K562 (cell line): ENCODE data around the gene LMAN1L. TPM values are rescaled to one million over a fixed set of nuclear protein-coding genes. Genes with fewer than 3 reads are reported as not detected.
A peak's percentile ranks its signal among the peaks of the same experiment; 100 is the strongest.

ENCODE experiments used
- ATAC-seq: fragments of 200-7000 bp; cut with Tn5 transposase; 3 replicates; pipeline ENCODE4 v1.9.1; 2020; ENCODE audit warnings: moderate library complexity
- BruUV-seq: library from RNA; stranded (reverse); fragments of 400-500 nt; replicated peaks from 2 replicates; lab custom pipeline; 2021; lab: Mats Ljungman, UMichigan
- CTCF ChIA-PET: fragments of 300-600 bp; formaldehyde crosslinking; extraction: SDS; loops from one replicate; lab custom pipeline; 2021; ENCODE audit warnings: low intra/inter-chr PET ratio; lab: Yijun Ruan, JAX
- POLR2A ChIA-PET: fragments of 300-600, 350-650 bp; sonication (Branson Sonifier 250); formaldehyde crosslinking; extraction: SDS; loops from one replicate; lab custom pipeline; 2021; ENCODE audit warnings: antibody characterized with exemption, inconsistent platforms; lab: Yijun Ruan, JAX
- DNase-seq, 4 experiments: peaks; one replicate each; pipeline versions ENCODE4 v3.0.0 to v3.0.0-alpha.2; 2011 to 2018; ENCODE audit warnings: low spot score in 3 of 4, mixed read lengths in 3 of 4; ENCODE audit errors: extremely low read depth in 1 of 4
- FAIRE-seq: peaks from 2 replicates; lab custom pipeline; 2011; peaks lifted over from hg19 to GRCh38; lab: Jason Lieb, UNC
- H2AFZ ChIP-seq: 2 replicates; pipeline ENCODE4 v1.6.0; 2011; ENCODE audit warnings: low read depth, low read length, control low read depth, inconsistent platforms
- H3K27ac ChIP-seq: fragments of 200-600 bp; 3 replicates; pipeline ENCODE4 v1.8.0; 2011; ENCODE audit warnings: low read depth, mild to moderate bottlenecking, control low read depth, inconsistent platforms, low read length, moderate library complexity, mixed read lengths; ENCODE audit errors: extremely low read depth
- H3K27me3 ChIP-seq, 2 experiments: fragments of 300-600 bp in 1 of 2; 2 replicates in 1 of 2; 3 replicates in 1 of 2; pipeline versions ENCODE4 v1.6.0 to v1.8.0; 2011; ENCODE audit warnings: inconsistent platforms in 2 of 2, low read length in 2 of 2, mild to moderate bottlenecking in 1 of 2, mixed read lengths in 1 of 2, moderate library complexity in 1 of 2; ENCODE audit not compliant: control insufficient read depth in 2 of 2, insufficient read depth in 2 of 2
- H3K36me3 ChIP-seq: fragments of 300-600 bp; 3 replicates; pipeline ENCODE4 v1.8.0; 2011; ENCODE audit warnings: mild to moderate bottlenecking, low read length, inconsistent platforms; ENCODE audit not compliant: control insufficient read depth, insufficient read depth
- H3K4me1 ChIP-seq, 2 experiments: fragments of 200-600 bp in 1 of 2; replicated peaks in 1 of 2; 2 replicates in 1 of 2; 3 replicates in 1 of 2; pipeline versions ENCODE4 v1.5.1 to v1.8.0; 2011; ENCODE audit warnings: inconsistent platforms in 2 of 2, low read length in 2 of 2, mild to moderate bottlenecking in 1 of 2, mixed read lengths in 1 of 2, moderate library complexity in 1 of 2; ENCODE audit not compliant: control insufficient read depth in 2 of 2, insufficient read depth in 2 of 2
- H3K4me2 ChIP-seq: 2 replicates; pipeline ENCODE4 v1.6.1; 2011; ENCODE audit warnings: low read length, control low read depth, inconsistent platforms, mixed read lengths; ENCODE audit not compliant: insufficient read depth
- H3K4me3 ChIP-seq: fragments of 200-600 bp; sonication (generic), shearing (Covaris generic); 2 replicates; pipeline ENCODE4 v1.5.1; 2016; ENCODE audit warnings: control low read depth, inconsistent platforms
- H3K79me2 ChIP-seq: fragments of 200-600 bp; 3 replicates; pipeline ENCODE4 v1.8.0; 2011; ENCODE audit warnings: low read length, inconsistent platforms; ENCODE audit not compliant: control insufficient read depth, insufficient read depth
- H3K9ac ChIP-seq, 2 experiments: 2 replicates each; pipeline versions ENCODE4 v1.6.0 to v1.6.1; 2011; ENCODE audit warnings: low read depth in 2 of 2, low read length in 2 of 2, control low read depth in 1 of 2, inconsistent platforms in 1 of 2, mild to moderate bottlenecking in 1 of 2, mixed read lengths in 1 of 2; ENCODE audit not compliant: insufficient read depth in 1 of 2
- H3K9me1 ChIP-seq: one replicate; pipeline ENCODE4 v1.6.0; 2011; ENCODE audit warnings: inconsistent platforms, mild to moderate bottlenecking, low read length, moderate library complexity; ENCODE audit not compliant: control insufficient read depth, insufficient read depth
- H3K9me3 ChIP-seq: replicated peaks from 2 replicates; pipeline ENCODE4 v1.5.1; 2011; ENCODE audit warnings: low read depth, low read length, inconsistent platforms; ENCODE audit not compliant: control insufficient read depth, insufficient read depth
- H4K20me1 ChIP-seq: replicated peaks from 2 replicates; pipeline ENCODE4 v1.6.1; 2011; ENCODE audit warnings: low read length, inconsistent platforms, mixed read lengths; ENCODE audit not compliant: control insufficient read depth, insufficient read depth
- EGR1 ChIP-seq: fragments of 450-650 bp; conservative IDR thresholded peaks from 2 replicates; pipeline ENCODE4 v1.6.1; 2017; ENCODE audit warnings: mild to moderate bottlenecking
- NCOA2 ChIP-seq, 2 experiments: fragments of 450-650 bp; IDR thresholded peaks; 2 replicates each; pipeline ENCODE4 v1.6.1; 2018; ENCODE audit warnings: mild to moderate bottlenecking in 2 of 2, moderate library complexity in 1 of 2; ENCODE audit not compliant: partially characterized antibody in 2 of 2
- POLR2G ChIP-seq: fragments of 200-400 bp; formaldehyde crosslinking; IDR thresholded peaks from 2 replicates; pipeline ENCODE4 v1.6.1; 2017; ENCODE audit warnings: low read depth, mild to moderate bottlenecking, antibody characterized with exemption, low read length, moderate library complexity
- WGBS: fragments of 100-300 bp; shearing (Covaris generic); methylation state at CpG from one replicate; pipeline ENCODE4 v1.1.6; 2016; ENCODE audit warnings: low coverage, mixed read lengths; ENCODE audit not compliant: insufficient coverage; ENCODE audit errors: missing lambda C conversion rate; 5-methylcytosine and 5-hydroxymethylcytosine counted together
- in situ Hi-C: fragments of 300-500 bp; cut with MboI; formaldehyde crosslinking; loops from 4 replicates; pipeline ENCODE4 v1.15.0; 2018; ENCODE audit warnings: inconsistent platforms, mixed read lengths
- intact Hi-C: fragments of 100-400 bp; cut with micrococcal nuclease; formaldehyde crosslinking; loops from 2 replicates; pipeline ENCODE4 v1.14.2; 2022
- polyA plus RNA-seq, 8 experiments: library from polyadenylated mRNA; depleted of rRNA in 4 of 8; stranded (reverse) in 5 of 8; unstranded in 3 of 8; fragments of >200 nt; fragmentation: Nextera tagmentation in 2 of 8; fragmentation: Illumina TruSeq in 1 of 8; extraction: Ambion mirVana in 2 of 8; extraction: Trizol in 1 of 8; gene quantifications; 2 replicates each; pipeline versions ENCODE4 v1.2.1 to v1.2.3, GENCODE V29; 2011 to 2014; ENCODE audit warnings: inconsistent platforms in 1 of 8, missing spikeins in 1 of 8
- total RNA-seq, 7 experiments: library from RNA; depleted of rRNA in 6 of 7; stranded (reverse); fragments of >200 nt in 6 of 7; fragmentation: Illumina TruSeq in 2 of 7; extraction: Trizol in 2 of 7; gene quantifications; 2 replicates each; pipeline versions ENCODE4 v1.2.1 to v1.2.3, GENCODE V29; 2011 to 2021; ENCODE audit warnings: low replicate concordance in 1 of 7
- TF ChIP-seq, protein P1 (sequence below): fragments of 450-650 bp; IDR thresholded peaks from 2 replicates; pipeline ENCODE4 v1.6.1; 2017; ENCODE audit warnings: antibody characterized with exemption, mild to moderate bottlenecking

Gene LMAN1L
- total and polyA plus RNA-seq, 9 of the 15 experiments (the other 6 are each of a cell fraction or from before 2014, with no cell fraction given), result not detected

DNA sequence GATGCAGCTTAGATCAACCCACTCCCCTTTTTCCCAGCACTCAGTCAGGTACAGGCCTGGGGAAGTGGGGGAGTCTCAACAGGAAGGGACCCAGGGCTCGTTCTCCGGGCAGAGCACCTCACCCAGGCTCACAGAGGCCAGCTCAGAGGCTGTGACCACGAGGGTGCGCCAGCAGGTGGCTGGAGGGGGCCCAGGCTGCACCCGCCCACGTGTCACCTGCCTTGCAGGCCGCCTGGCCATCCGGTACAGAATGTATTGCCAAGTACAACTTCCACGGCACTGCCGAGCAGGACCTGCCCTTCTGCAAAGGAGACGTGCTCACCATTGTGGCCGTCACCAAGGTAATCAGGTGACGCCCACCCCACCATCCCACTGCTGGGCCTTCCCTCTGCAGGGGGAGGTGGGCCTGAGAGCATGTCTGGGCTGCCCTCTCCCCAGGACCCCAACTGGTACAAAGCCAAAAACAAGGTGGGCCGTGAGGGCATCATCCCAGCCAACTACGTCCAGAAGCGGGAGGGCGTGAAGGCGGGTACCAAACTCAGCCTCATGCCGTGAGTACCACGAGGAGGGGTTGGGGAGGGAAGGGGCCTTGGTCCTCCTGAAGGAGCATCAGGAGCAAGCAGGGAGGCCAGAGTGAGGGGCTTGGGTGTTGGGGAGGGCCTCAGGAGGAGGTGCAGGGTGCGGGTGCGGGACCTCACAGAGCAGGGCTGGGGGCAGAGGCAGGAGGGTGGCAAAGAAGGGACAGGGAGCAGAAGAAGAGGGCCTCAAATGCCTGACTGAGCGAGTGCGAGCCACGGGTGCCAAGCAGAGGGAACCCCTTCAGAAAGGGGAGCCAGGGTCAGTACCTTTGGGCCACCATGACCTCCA lies 14.0 kb upstream of the LMAN1L start (continued):
- TF ChIP-seq, protein P1, sequence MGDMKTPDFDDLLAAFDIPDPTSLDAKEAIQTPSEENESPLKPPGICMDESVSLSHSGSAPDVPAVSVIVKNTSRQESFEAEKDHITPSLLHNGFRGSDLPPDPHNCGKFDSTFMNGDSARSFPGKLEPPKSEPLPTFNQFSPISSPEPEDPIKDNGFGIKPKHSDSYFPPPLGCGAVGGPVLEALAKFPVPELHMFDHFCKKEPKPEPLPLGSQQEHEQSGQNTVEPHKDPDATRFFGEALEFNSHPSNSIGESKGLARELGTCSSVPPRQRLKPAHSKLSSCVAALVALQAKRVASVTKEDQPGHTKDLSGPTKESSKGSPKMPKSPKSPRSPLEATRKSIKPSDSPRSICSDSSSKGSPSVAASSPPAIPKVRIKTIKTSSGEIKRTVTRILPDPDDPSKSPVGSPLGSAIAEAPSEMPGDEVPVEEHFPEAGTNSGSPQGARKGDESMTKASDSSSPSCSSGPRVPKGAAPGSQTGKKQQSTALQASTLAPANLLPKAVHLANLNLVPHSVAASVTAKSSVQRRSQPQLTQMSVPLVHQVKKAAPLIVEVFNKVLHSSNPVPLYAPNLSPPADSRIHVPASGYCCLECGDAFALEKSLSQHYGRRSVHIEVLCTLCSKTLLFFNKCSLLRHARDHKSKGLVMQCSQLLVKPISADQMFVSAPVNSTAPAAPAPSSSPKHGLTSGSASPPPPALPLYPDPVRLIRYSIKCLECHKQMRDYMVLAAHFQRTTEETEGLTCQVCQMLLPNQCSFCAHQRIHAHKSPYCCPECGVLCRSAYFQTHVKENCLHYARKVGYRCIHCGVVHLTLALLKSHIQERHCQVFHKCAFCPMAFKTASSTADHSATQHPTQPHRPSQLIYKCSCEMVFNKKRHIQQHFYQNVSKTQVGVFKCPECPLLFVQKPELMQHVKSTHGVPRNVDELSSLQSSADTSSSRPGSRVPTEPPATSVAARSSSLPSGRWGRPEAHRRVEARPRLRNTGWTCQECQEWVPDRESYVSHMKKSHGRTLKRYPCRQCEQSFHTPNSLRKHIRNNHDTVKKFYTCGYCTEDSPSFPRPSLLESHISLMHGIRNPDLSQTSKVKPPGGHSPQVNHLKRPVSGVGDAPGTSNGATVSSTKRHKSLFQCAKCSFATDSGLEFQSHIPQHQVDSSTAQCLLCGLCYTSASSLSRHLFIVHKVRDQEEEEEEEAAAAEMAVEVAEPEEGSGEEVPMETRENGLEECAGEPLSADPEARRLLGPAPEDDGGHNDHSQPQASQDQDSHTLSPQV, result no peak
- 0 out of 2 replicates have a peak, but pooled peaks have one; percentile 6 for TF ChIP-seq EGR1

DNA sequence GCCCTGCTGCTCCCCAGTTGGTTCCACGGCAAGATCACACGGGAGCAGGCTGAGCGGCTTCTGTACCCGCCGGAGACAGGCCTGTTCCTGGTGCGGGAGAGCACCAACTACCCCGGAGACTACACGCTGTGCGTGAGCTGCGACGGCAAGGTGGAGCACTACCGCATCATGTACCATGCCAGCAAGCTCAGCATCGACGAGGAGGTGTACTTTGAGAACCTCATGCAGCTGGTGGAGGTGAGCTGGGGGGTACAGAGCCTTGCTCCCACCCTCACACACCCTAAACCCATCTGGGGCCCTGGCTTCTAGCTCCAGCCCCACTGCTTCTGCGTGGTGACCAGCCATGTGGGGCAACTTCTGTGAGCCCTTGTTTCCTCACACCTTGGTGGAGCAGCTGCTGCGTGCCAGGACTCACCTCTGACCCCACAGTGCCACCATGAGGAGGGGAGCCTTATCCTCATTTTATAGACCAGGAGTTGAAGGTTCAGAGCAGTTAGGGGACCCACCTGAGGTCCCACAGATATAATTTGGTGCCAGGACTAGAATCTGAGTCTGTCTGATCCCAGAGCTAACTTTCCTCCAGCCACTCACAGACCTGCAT lies 13.3 kb upstream of the LMAN1L start:
- CTCF ChIA-PET, result interaction anchor here (1.5 to 2.3 kb wide), 2 partner anchors 12 to 28 kb away, joined by 3 to 41 read pairs; no protein-coding TSS in a partner anchor
- Histone ChIP-seq H3K9me1 (peaks cover 10% of the 10 kb centered on the region), H2AFZ (no peak overlapping the region), H3K36me3 (peaks cover 78% of the 10 kb centered on the region; the same call in 2 of the 3 replicates), H3K9me3 (no peaks in the 10 kb centered on the region), H3K27ac (no peak overlapping the region), H3K4me3 (no peak overlapping the region), H3K27me3 (no peaks in the 10 kb centered on the region), H3K79me2 (no peaks in the 10 kb centered on the region; the same call in 2 of the 3 replicates), H3K4me1 (peaks cover 0 to 43% of the 10 kb centered on the region in 2 experiments; a peak in 3 of 5 replicates), H3K4me2 (no peak overlapping the region), H4K20me1 (peaks cover 14% of the 10 kb centered on the region), H3K9ac (0 out of 4 replicates have a peak overlapping the region, but pooled peaks of 1 of the 2 experiments have one; percentile 19)
- FAIRE-seq (no peak), ATAC-seq (no peak), DNase-seq (no peak)
- no TSS peak for BruUV-seq
- POLR2A ChIA-PET, result interaction anchor here (1.0 to 1.5 kb wide), 2 partner anchors 12 to 28 kb away, joined by 3 to 4 read pairs; no protein-coding TSS in a partner anchor
- 85% methylated on average over 11 of the region's 16 CpGs for WGBS
- TF ChIP-seq NCOA2 (IDR thresholded peaks at IDR 0.05; ENCODE audit: partially characterized antibody in 2 of 2) (no peak), POLR2G (0 out of 2 replicates have a peak, but pooled peaks have one; percentile 15)
- in situ Hi-C loops, result no loop called here
- intact Hi-C loops, result no loop called here
